ENCODE data around the gene YAF2.
"Not testable (repeated sequence)": the region's sequence is repeated elsewhere in the genome, so short reads cannot be mapped to it uniquely, and the experiment has no call there.

Gene YAF2

GRCh38 chr12:42190376-42190775 is 47.7 kb downstream of the YAF2 start:
- ATAC-seq (ENCODE audit: insufficient read depth, low read depth) (no peak), DNase-seq (no peak)
- H3K79me2 ChIP-seq (ENCODE audit: insufficient read depth, low read length) = peaks cover 11% of the 10 kb centered on the region
- no peak overlapping the region for H3K4me3 ChIP-seq (ENCODE audit: low read depth in 1 of 2, low read length in 2 of 2)
- H3K9ac ChIP-seq (ENCODE audit: low read depth, low read length) = no peak overlapping the region
- H2AFZ ChIP-seq (ENCODE audit: low read depth, low read length) = no peak overlapping the region
- no peaks in the 10 kb centered on the region for H3K4me1 ChIP-seq (ENCODE audit: insufficient read depth, low read length)
- H3K9me3 ChIP-seq (ENCODE audit: insufficient read depth, low read length, severe bottlenecking) = no peaks in the 10 kb centered on the region
- no peak for TF ChIP-seq EZH2 (IDR thresholded peaks at IDR 0.05; ENCODE audit: borderline replicate concordance, low read depth, low read length, severe bottlenecking)
- no peak for TF ChIP-seq CTCF (IDR thresholded peaks at IDR 0.05; ENCODE audit: borderline replicate concordance, extremely low read depth, low read length, poor library complexity, severe bottlenecking)
- no peaks in the 10 kb centered on the region for H3K27me3 ChIP-seq (ENCODE audit: insufficient read depth, low read length, poor library complexity)
- no peak overlapping the region for H3K4me2 ChIP-seq (ENCODE audit: insufficient read depth, low read length)
- peaks cover 25% of the 10 kb centered on the region for H3K36me3 ChIP-seq (ENCODE audit: insufficient read depth, low read length)
- no peak overlapping the region for H3K27ac ChIP-seq (ENCODE audit: low read length)
- H4K20me1 ChIP-seq (ENCODE audit: insufficient read depth, low read length) = no peaks in the 10 kb centered on the region; the same call in 1 of the 2 replicates

DNA sequence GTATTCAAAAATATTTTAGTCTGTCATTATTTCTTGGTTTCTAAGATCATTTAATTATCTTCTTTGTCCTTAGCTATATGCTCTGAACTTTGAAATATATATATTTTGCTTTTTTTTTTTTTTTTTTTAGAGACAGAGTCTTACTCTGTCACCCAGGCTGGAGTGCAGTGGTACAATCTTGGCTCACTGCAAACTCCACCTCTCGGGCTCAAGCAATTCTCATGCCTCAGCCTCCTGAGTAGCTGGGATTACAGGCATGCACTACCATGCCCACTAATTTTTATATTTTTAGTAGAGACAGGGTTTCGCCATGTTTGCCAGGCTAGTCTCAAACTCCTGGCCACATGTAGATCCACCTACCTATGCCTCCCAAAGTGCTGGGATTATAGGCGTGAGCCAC is 49.8 kb downstream of the YAF2 start:
- not testable (repeated sequence) for H3K27me3 ChIP-seq (ENCODE audit: insufficient read depth, low read length, poor library complexity); H3K27ac ChIP-seq (ENCODE audit: low read length); ATAC-seq (ENCODE audit: insufficient read depth, low read depth); H3K9me3 ChIP-seq (ENCODE audit: insufficient read depth, low read length, severe bottlenecking); H3K4me1 ChIP-seq (ENCODE audit: insufficient read depth, low read length); DNase-seq; H4K20me1 ChIP-seq (ENCODE audit: insufficient read depth, low read length); H3K4me3 ChIP-seq (ENCODE audit: low read depth in 1 of 2, low read length in 2 of 2); H2AFZ ChIP-seq (ENCODE audit: low read depth, low read length); H3K4me2 ChIP-seq (ENCODE audit: insufficient read depth, low read length); H3K9ac ChIP-seq (ENCODE audit: low read depth, low read length)
- Histone ChIP-seq H3K79me2 (ENCODE audit: insufficient read depth, low read length) (peaks cover 19% of the 10 kb centered on the region), H3K36me3 (ENCODE audit: insufficient read depth, low read length) (peaks cover 26% of the 10 kb centered on the region)

- no peak overlapping the region for H3K4me2 ChIP-seq (ENCODE audit: insufficient read depth, low read length)
- TF ChIP-seq CTCF (IDR thresholded peaks at IDR 0.05; ENCODE audit: borderline replicate concordance, extremely low read depth, low read length, poor library complexity, severe bottlenecking) (no peak), EZH2 (IDR thresholded peaks at IDR 0.05; ENCODE audit: borderline replicate concordance, low read depth, low read length, severe bottlenecking) (no peak)
- no peak overlapping the region for H3K4me3 ChIP-seq (ENCODE audit: low read depth in 1 of 2, low read length in 2 of 2)
- DNase-seq = no peak
- H2AFZ ChIP-seq (ENCODE audit: low read depth, low read length) = no peak overlapping the region
- H3K27me3 ChIP-seq (ENCODE audit: insufficient read depth, low read length, poor library complexity) = no peaks in the 10 kb centered on the region
- H3K36me3 ChIP-seq (ENCODE audit: insufficient read depth, low read length) = peaks cover 21% of the 10 kb centered on the region
- H3K79me2 ChIP-seq (ENCODE audit: insufficient read depth, low read length) = peaks cover 19% of the 10 kb centered on the region
- no peaks in the 10 kb centered on the region for H3K4me1 ChIP-seq (ENCODE audit: insufficient read depth, low read length)
- H4K20me1 ChIP-seq (ENCODE audit: insufficient read depth, low read length) = peaks cover 4% of the 10 kb centered on the region; the same call in 1 of the 2 replicates
- no peak overlapping the region for H3K9ac ChIP-seq (ENCODE audit: low read depth, low read length)
- H3K9me3 ChIP-seq (ENCODE audit: insufficient read depth, low read length, severe bottlenecking) = no peaks in the 10 kb centered on the region
- H3K27ac ChIP-seq (ENCODE audit: low read length) = no peak overlapping the region
- ATAC-seq (ENCODE audit: insufficient read depth, low read depth) = no peak
These were observed 50.2 kb downstream of the YAF2 start for GRCh38 chr12:42187799-42188198.

- Histone ChIP-seq H3K27ac (ENCODE audit: low read length) (no peak overlapping the region), H3K36me3 (ENCODE audit: insufficient read depth, low read length) (peaks cover 15% of the 10 kb centered on the region; the same call in 1 of the 2 replicates), H4K20me1 (ENCODE audit: insufficient read depth, low read length) (0 out of 2 replicates have a peak, but pooled peaks cover 4% of the 10 kb centered on the region), H2AFZ (ENCODE audit: low read depth, low read length) (no peak overlapping the region), H3K27me3 (ENCODE audit: insufficient read depth, low read length, poor library complexity) (no peaks in the 10 kb centered on the region), H3K4me3 (ENCODE audit: low read depth in 1 of 2, low read length in 2 of 2) (no peak overlapping the region), H3K4me2 (ENCODE audit: insufficient read depth, low read length) (no peak overlapping the region), H3K79me2 (ENCODE audit: insufficient read depth, low read length) (peaks cover 19% of the 10 kb centered on the region), H3K4me1 (ENCODE audit: insufficient read depth, low read length) (no peaks in the 10 kb centered on the region), H3K9ac (ENCODE audit: low read depth, low read length) (no peak overlapping the region), H3K9me3 (ENCODE audit: insufficient read depth, low read length, severe bottlenecking) (no peaks in the 10 kb centered on the region)
- no peak for TF ChIP-seq CTCF (IDR thresholded peaks at IDR 0.05; ENCODE audit: borderline replicate concordance, extremely low read depth, low read length, poor library complexity, severe bottlenecking)
- TF ChIP-seq EZH2 (IDR thresholded peaks at IDR 0.05; ENCODE audit: borderline replicate concordance, low read depth, low read length, severe bottlenecking) = no peak
- ATAC-seq (ENCODE audit: insufficient read depth, low read depth) (no peak), DNase-seq (no peak)
These were observed 51.3 kb downstream of the YAF2 start for GRCh38 chr12:42186793-42187192.

All from DND-41 (cell line).